ENCODE measurements around the gene STARD3. TPM values are rescaled to one million over a fixed set of nuclear protein-coding genes. Genes with fewer than 3 reads are reported as not detected.
A peak's percentile ranks its signal among the peaks of the same experiment; 100 is the strongest.

STARD3 gene
- total RNA-seq, 2 donors from 2014 or later, result 52.5 to 202 TPM

DNA sequence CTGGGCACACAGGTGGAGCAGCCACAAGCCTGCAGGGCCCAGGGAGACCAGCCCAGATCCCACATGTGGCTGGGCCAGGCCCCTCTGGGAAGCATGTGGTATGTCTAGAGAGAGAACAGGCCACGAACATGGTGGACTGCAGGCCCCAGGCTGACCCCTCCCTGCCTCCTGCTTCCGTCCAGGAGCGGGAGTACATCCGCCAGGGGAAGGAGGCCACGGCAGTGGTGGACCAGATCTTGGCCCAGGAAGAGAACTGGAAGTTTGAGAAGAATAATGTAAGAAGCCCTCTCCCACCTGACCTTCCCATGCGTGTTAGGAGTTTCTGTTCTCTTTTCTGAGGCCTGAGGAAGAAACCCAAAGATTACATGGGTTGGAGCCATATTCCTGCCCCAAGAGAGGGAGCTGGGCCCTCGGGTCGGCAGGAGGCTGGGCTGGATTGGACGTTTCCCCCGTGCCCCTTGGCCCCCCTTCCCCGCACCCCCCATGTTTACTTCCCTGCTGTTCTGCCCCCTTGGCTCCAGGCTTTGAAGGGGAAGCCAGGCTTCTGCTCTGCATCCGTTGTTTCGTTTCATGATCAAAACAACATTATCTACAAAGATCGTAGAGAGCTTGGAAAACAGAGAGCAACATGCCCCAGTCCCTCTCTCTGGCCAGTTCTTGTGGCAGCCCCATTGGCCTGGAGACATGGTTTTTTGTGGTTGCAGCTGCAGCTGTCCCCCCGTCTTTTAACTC, 22.5 kb downstream of the STARD3 start:
- Histone ChIP-seq H3K9me3 (no peaks in the 10 kb centered on the region), H3K4me1 (replicated peaks) (peaks cover 11% of the 10 kb centered on the region), H3K36me3 (no peaks in the 10 kb centered on the region), H3K27ac (peak overlapping the region; percentile 30 to 37), H3K4me3 (no peak overlapping the region), H3K27me3 (replicated peaks; ENCODE audit: insufficient read depth) (no peaks in the 10 kb centered on the region)
- intact Hi-C loops (cut with DNase I), result no loop called here
- WGBS, result 42% methylated on average over 15 of the region's 15 CpGs
- TF ChIP-seq POLR2A (IDR thresholded peaks at IDR 0.05) (no peak), POLR2AphosphoS5 (IDR thresholded peaks at IDR 0.05) (no peak)
- TF ChIP-seq, protein P1, sequence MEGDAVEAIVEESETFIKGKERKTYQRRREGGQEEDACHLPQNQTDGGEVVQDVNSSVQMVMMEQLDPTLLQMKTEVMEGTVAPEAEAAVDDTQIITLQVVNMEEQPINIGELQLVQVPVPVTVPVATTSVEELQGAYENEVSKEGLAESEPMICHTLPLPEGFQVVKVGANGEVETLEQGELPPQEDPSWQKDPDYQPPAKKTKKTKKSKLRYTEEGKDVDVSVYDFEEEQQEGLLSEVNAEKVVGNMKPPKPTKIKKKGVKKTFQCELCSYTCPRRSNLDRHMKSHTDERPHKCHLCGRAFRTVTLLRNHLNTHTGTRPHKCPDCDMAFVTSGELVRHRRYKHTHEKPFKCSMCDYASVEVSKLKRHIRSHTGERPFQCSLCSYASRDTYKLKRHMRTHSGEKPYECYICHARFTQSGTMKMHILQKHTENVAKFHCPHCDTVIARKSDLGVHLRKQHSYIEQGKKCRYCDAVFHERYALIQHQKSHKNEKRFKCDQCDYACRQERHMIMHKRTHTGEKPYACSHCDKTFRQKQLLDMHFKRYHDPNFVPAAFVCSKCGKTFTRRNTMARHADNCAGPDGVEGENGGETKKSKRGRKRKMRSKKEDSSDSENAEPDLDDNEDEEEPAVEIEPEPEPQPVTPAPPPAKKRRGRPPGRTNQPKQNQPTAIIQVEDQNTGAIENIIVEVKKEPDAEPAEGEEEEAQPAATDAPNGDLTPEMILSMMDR (IDR thresholded peaks at IDR 0.05), result no peak
- no peak for DNase-seq (ENCODE audit: low spot score)

DNA sequence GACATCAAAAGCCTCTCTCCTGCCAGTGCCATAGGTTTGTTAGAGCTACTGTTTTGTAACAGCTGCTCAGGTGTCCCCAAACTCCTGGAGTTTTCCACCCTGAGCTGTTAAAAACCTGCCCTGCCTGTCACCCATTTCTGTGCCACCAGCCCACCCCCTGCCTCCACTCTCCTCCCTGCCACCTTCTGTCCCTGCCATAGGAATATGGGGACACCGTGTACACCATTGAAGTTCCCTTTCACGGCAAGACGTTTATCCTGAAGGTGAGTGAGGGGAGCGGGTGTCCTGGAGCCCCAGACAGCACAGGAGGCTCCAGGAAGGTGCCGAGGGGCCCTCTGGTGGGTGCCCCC, 23.0 kb downstream of the STARD3 start:
- no peak for DNase-seq (ENCODE audit: low spot score)
- TF ChIP-seq POLR2AphosphoS5 (IDR thresholded peaks at IDR 0.05) (no peak), POLR2A (IDR thresholded peaks at IDR 0.05) (no peak)
- TF ChIP-seq, protein P1 (IDR thresholded peaks at IDR 0.05), result no peak
- Histone ChIP-seq H3K27me3 (replicated peaks; ENCODE audit: insufficient read depth) (no peaks in the 10 kb centered on the region), H3K4me1 (replicated peaks) (peaks cover 11% of the 10 kb centered on the region), H3K9me3 (no peaks in the 10 kb centered on the region), H3K36me3 (no peaks in the 10 kb centered on the region), H3K4me3 (no peak overlapping the region), H3K27ac (peak overlapping the region; percentile 30 to 37)
- WGBS, result 68% methylated on average over 5 of the region's 5 CpGs
- intact Hi-C loops (cut with DNase I), result no loop called here

DNA sequence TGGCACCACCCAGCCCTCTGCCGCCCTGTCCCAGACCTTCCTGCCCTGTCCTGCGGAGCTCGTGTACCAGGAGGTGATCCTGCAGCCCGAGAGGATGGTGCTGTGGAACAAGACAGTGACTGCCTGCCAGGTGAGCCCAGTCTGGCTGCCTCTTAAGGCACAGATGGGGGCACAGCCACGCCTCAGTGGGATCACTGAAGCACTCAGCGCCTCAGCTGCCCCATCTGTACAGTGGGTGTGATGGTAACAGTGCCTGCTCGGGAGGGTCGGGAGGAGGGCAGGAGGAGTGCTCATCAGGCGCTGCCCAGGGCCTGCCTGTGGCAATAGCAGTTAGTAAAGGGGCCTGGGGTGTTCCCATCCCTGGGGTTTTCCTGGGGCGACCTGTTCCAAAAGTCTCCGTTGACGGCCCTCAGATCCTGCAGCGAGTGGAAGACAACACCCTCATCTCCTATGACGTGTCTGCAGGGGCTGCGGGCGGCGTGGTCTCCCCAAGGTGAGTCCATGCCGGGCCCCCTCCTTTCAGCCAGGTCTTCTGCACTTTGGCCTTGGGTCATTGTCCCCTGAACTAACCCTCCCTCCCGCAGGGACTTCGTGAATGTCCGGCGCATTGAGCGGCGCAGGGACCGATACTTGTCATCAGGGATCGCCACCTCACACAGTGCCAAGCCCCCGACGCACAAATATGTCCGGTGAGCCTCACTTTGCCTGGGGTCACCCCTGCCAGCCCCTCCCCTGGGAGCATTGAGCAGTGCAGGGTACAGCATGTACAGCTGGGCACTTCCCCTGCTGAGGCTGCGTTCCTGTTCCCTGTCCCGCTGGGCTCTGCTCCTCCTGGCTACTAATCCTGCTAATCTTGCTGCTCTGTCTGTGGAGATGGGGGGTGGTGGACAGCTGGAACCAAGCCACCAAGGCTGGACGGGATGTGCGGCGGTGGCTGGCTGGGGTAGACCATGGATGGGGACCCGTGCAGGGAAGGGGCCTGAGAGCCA, 23.7 kb downstream of the STARD3 start:
- Histone ChIP-seq H3K9me3 (no peaks in the 10 kb centered on the region), H3K4me1 (replicated peaks) (peaks cover 11% of the 10 kb centered on the region), H3K27ac (peak overlapping the region; percentile 30 to 37), H3K36me3 (no peaks in the 10 kb centered on the region), H3K27me3 (replicated peaks; ENCODE audit: insufficient read depth) (no peaks in the 10 kb centered on the region), H3K4me3 (no peak overlapping the region)
- DNase-seq (ENCODE audit: low spot score), result no peak
- intact Hi-C loops (cut with DNase I), result no loop called here
- TF ChIP-seq, protein P1 (IDR thresholded peaks at IDR 0.05), result no peak
- TF ChIP-seq POLR2A (IDR thresholded peaks at IDR 0.05), result no peak
- 81% methylated on average over 31 of the region's 35 CpGs for WGBS

- no peak for DNase-seq (ENCODE audit: low spot score)
- H3K4me1 ChIP-seq (replicated peaks), result peaks cover 11% of the 10 kb centered on the region
- no peaks in the 10 kb centered on the region for H3K36me3 ChIP-seq
- 71% methylated on average over 8 of the region's 8 CpGs for WGBS
- no peak for TF ChIP-seq POLR2A (IDR thresholded peaks at IDR 0.05)
- no peak for TF ChIP-seq POLR2AphosphoS5 (IDR thresholded peaks at IDR 0.05)
- TF ChIP-seq, protein P1 (IDR thresholded peaks at IDR 0.05), result no peak
- peak overlapping the region; percentile 27 to 29 for H3K27ac ChIP-seq
- intact Hi-C loops (cut with DNase I), result no loop called here
- no peaks in the 10 kb centered on the region for H3K27me3 ChIP-seq (replicated peaks; ENCODE audit: insufficient read depth)
- no peak overlapping the region for H3K4me3 ChIP-seq
- H3K9me3 ChIP-seq, result no peaks in the 10 kb centered on the region
Observed at GRCh38 chr17:39661744-39662541, 25.0 kb downstream of the STARD3 start.
